KMS-11 (cell line): Measurements from ENCODE around the gene ENTR1.

Source experiments
- H2AFZ ChIP-seq: fragments of 200-600 bp; sonication (generic); 2 replicates; pipeline ENCODE4 v1.6.1; 2016; ENCODE audit warnings: antibody characterized with exemption, mixed run types, low read depth
- H3K27ac ChIP-seq: fragments of 200-600 bp; sonication (generic); 2 replicates; pipeline ENCODE4 v1.6.1; 2016; ENCODE audit warnings: mild to moderate bottlenecking, mixed run types
- H3K27me3 ChIP-seq: fragments of 200-600 bp; sonication (generic); 2 replicates; pipeline ENCODE4 v1.6.1; 2017; ENCODE audit warnings: mild to moderate bottlenecking, low read depth, mixed run types, moderate library complexity; ENCODE audit not compliant: insufficient read depth
- H3K36me3 ChIP-seq: fragments of 200-600 bp; sonication (generic); 2 replicates; pipeline ENCODE4 v1.6.1; 2017; ENCODE audit warnings: mild to moderate bottlenecking, mixed run types; ENCODE audit not compliant: insufficient read depth
- H3K4me1 ChIP-seq: fragments of 200-600 bp; sonication (generic); 2 replicates; pipeline ENCODE4 v1.6.1; 2016; ENCODE audit warnings: mild to moderate bottlenecking, low read depth, mixed run types; ENCODE audit not compliant: poor library complexity, severe bottlenecking
- H3K4me2 ChIP-seq: fragments of 200-600 bp; sonication (generic); 2 replicates; pipeline ENCODE4 v1.7.0; 2016; ENCODE audit warnings: mild to moderate bottlenecking, mixed run types
- H3K4me3 ChIP-seq: fragments of 200-600 bp; sonication (generic); IDR thresholded peaks from 2 replicates; pipeline ENCODE4 v1.6.1; 2017; ENCODE audit warnings: low read depth, low read length, mixed read lengths; ENCODE audit not compliant: insufficient read depth
- H3K79me2 ChIP-seq: fragments of 200-600 bp; sonication (generic); 2 replicates; pipeline ENCODE4 v1.6.1; 2016; ENCODE audit warnings: low read depth, mixed run types; ENCODE audit not compliant: insufficient read depth
- H3K9ac ChIP-seq: fragments of 200-600 bp; sonication (generic); 2 replicates; pipeline ENCODE4 v1.6.1; 2016; ENCODE audit warnings: mild to moderate bottlenecking, mixed run types
- H4K20me1 ChIP-seq: fragments of 200-600 bp; sonication (generic); 2 replicates; pipeline ENCODE4 v1.6.1; 2016; ENCODE audit warnings: mild to moderate bottlenecking, mixed run types; ENCODE audit not compliant: insufficient read depth
- TF ChIP-seq, protein P1 (sequence below): fragments of 200-600 bp; sonication (generic); conservative IDR thresholded peaks from 2 replicates; pipeline ENCODE4 v1.6.1; 2017; ENCODE audit warnings: low read depth, mild to moderate bottlenecking, antibody characterized with exemption, low read length, moderate library complexity, mixed read lengths

The ENTR1 gene

DNA sequence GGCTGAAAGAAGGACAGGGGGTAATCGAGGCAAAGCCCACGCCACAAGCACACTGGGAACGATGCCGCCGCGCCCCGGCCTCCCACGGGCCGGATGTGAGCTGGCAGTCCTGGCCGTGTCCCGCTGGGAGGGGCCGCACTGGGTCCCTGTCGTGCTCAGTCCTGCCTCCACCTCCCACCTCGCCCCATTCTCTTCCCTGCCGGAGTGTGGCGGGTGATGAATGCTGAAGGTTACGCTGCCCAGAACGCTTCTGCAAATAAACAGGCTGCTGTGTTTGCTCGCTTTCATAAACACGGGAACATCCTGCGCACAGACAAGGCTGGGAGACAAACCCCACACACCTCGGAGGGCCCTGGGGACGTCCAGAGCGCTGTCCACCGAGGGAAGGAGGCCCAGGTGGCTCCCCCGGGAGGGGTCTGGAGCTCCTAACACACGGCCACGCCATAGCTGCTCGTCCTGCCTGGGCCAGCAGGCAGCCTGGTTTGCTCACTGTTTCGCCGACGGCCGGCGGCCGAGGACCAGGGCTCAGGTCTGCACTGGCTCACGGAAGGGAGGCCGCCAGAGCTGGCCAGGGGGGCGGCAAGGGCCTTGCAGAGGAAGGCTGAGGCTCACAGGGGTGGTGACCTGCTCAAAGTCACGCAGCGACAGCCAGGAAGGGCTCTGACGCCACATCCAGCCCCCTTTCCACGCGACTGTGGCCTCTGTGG is 49.2 kb downstream of the ENTR1 start:
- peaks cover 11% of the 10 kb centered on the region; the same call in 1 of the 2 replicates for H3K27me3 ChIP-seq
- no peak overlapping the region for H3K4me3 ChIP-seq
- no peak overlapping the region for H3K4me2 ChIP-seq
- TF ChIP-seq, protein P1, sequence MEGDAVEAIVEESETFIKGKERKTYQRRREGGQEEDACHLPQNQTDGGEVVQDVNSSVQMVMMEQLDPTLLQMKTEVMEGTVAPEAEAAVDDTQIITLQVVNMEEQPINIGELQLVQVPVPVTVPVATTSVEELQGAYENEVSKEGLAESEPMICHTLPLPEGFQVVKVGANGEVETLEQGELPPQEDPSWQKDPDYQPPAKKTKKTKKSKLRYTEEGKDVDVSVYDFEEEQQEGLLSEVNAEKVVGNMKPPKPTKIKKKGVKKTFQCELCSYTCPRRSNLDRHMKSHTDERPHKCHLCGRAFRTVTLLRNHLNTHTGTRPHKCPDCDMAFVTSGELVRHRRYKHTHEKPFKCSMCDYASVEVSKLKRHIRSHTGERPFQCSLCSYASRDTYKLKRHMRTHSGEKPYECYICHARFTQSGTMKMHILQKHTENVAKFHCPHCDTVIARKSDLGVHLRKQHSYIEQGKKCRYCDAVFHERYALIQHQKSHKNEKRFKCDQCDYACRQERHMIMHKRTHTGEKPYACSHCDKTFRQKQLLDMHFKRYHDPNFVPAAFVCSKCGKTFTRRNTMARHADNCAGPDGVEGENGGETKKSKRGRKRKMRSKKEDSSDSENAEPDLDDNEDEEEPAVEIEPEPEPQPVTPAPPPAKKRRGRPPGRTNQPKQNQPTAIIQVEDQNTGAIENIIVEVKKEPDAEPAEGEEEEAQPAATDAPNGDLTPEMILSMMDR = no peak
- H3K79me2 ChIP-seq = no peaks in the 10 kb centered on the region
- H3K27ac ChIP-seq = no peak overlapping the region
- H2AFZ ChIP-seq = no peak overlapping the region
- no peak overlapping the region for H3K9ac ChIP-seq
- H4K20me1 ChIP-seq = no peaks in the 10 kb centered on the region
- H3K4me1 ChIP-seq = peaks cover 10% of the 10 kb centered on the region
- H3K36me3 ChIP-seq = no peaks in the 10 kb centered on the region

DNA sequence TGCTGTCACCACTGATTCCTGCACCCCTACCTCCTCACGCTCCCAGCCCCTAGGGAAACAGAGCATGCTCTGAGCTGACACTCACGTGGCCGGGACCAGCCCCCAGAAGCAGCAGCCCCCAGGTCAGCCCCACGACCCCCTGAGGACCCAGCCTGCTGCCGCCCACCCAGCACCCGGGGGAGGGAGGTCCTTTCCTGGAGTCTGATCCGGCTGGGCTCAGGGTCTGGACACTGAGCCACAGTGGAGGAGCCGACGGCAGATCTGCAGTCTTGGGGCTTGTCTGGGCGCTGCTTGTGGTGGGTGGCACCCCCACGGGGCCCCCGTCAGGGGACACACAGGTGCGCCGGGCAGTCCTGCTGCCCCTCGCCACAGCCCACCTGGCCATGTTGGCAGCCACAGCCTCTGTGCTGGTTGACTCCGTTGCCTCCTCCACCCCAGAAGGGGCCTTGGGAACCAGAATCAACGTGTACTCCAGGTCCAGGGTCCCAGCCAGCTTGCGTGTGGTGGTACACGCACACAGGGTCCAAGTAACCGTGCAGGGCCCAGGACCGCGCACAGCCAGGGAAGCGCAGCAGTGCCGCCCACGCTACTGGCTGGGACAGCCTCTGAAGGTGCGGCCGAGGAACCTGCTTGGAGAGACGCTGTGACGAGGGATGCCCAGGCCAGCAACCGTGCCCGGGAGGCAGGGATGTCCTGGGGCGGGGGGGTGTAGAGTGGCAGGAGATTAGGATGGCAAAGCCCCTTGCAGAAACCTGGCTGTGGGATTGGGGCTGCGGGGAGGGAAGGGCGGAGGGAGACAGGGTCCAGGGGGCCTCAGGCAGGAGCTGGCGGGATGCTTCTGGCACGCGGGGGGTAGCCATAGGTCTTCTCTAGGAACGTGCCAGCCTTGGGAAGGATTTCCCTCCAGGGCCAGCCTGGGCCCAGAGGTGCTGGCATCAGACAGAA is 50.4 kb downstream of the ENTR1 start:
- H4K20me1 ChIP-seq = no peaks in the 10 kb centered on the region
- H3K4me2 ChIP-seq = no peak overlapping the region
- H3K9ac ChIP-seq = no peak overlapping the region
- no peak overlapping the region for H2AFZ ChIP-seq
- TF ChIP-seq, protein P1 = no peak
- H3K36me3 ChIP-seq = no peaks in the 10 kb centered on the region
- H3K79me2 ChIP-seq = no peaks in the 10 kb centered on the region
- peaks cover 10% of the 10 kb centered on the region for H3K4me1 ChIP-seq
- no peak overlapping the region for H3K4me3 ChIP-seq
- H3K27ac ChIP-seq = no peak overlapping the region
- H3K27me3 ChIP-seq = peaks cover 19% of the 10 kb centered on the region

DNA sequence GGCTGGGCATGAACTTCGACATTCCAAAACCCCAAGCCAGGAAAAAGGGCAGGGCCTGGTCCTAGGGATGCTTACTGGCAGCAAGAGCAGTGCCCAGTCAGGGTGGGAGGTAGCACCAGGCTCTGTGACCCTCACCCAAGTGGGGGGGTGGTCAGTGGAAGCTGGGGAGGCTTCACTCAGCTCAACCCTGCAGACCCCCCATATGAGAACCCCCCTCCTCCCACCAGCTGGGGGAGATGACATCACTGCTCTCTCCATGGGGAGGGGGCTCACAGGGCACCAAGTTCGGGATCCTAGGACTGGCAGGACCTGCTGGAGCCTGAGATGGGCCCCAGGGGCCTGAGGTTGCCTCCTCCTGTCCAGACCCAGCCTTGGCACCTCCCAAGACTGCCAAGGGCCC is 51.5 kb downstream of the ENTR1 start:
- H3K27me3 ChIP-seq = peaks cover 27% of the 10 kb centered on the region
- TF ChIP-seq, protein P1 = no peak
- peaks cover 9% of the 10 kb centered on the region for H3K4me1 ChIP-seq
- H3K4me3 ChIP-seq = no peak overlapping the region
- H4K20me1 ChIP-seq = no peaks in the 10 kb centered on the region
- no peak overlapping the region for H2AFZ ChIP-seq
- no peak overlapping the region for H3K27ac ChIP-seq
- H3K4me2 ChIP-seq = no peak overlapping the region
- no peaks in the 10 kb centered on the region for H3K36me3 ChIP-seq
- H3K79me2 ChIP-seq = no peaks in the 10 kb centered on the region
- H3K9ac ChIP-seq = no peak overlapping the region

DNA sequence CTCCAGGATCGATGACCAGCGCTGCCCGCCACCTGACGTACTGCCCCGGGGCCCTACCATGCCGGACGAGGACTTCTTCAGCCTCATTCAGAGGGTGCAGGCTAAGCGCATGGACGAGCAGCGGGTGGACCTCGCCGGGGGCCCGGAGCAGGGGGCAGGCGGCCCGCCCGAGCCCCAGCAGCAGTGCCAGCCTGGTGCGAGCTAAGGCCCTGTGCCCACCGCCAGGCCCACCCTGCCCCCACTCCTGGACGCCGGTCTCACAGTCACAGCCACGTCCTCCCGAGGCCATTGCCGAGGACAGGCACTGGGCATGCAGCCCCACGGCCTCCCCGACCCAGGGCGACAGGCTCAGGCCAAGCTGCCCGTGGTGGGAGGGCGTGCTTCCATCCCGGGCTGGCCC is 52.4 kb downstream of the ENTR1 start:
- Histone ChIP-seq H3K27ac (no peak overlapping the region), H3K9ac (no peak overlapping the region), H3K79me2 (no peaks in the 10 kb centered on the region), H4K20me1 (no peaks in the 10 kb centered on the region), H2AFZ (no peak overlapping the region), H3K36me3 (no peaks in the 10 kb centered on the region), H3K4me3 (no peak overlapping the region), H3K27me3 (peaks cover 36% of the 10 kb centered on the region), H3K4me2 (no peak overlapping the region), H3K4me1 (peaks cover 6% of the 10 kb centered on the region)
- TF ChIP-seq, protein P1 = no peak
